Hematopoietic multipotent progenitor cell treated with erythropoietin and hydrocortisone succinate and interleukin-3 and kit ligand, for 15 days (in vitro differentiated cells): ENCODE measurements around the gene SPAG16.

Experiments
- DNase-seq: peaks from one replicate; pipeline ENCODE4 v3.0.0-alpha.2; 2015; ENCODE audit warnings: low spot score

The SPAG16 gene

GRCh38 chr2:214286011-214286410, 1001.7 kb downstream of the SPAG16 start:
- no peak for DNase-seq

GRCh38 chr2:214293593-214293992, 1009.3 kb downstream of the SPAG16 start:
- no peak for DNase-seq

- DNase-seq = no peak
Measured at GRCh38 chr2:214294426-214294825, 1010.2 kb downstream of the SPAG16 start.

GRCh38 chr2:214297423-214297822, 1013.2 kb downstream of the SPAG16 start:
- DNase-seq = no peak

GRCh38 chr2:214310319-214310718, 1026.1 kb downstream of the SPAG16 start:
- DNase-seq = no peak

GRCh38 chr2:214311031-214311533, 1026.8 kb downstream of the SPAG16 start:
- DNase-seq = no peak

GRCh38 chr2:214311931-214312749, 1027.9 kb downstream of the SPAG16 start:
- no peak for DNase-seq

GRCh38 chr2:214315324-214315723, 1031.1 kb downstream of the SPAG16 start:
- DNase-seq = no peak

GRCh38 chr2:214320211-214320610, 1035.9 kb downstream of the SPAG16 start:
- DNase-seq = no peak

GRCh38 chr2:214322662-214323061, 1038.4 kb downstream of the SPAG16 start:
- DNase-seq = no peak

- DNase-seq = no peak
Measured at GRCh38 chr2:214325404-214325803, 1041.1 kb downstream of the SPAG16 start.

- no peak for DNase-seq
Measured at GRCh38 chr2:214328941-214329340, 1044.7 kb downstream of the SPAG16 start.

GRCh38 chr2:214341646-214342045, 1057.4 kb downstream of the SPAG16 start:
- no peak for DNase-seq

- DNase-seq = no peak
Measured at GRCh38 chr2:214358506-214358905, 1074.2 kb downstream of the SPAG16 start.

GRCh38 chr2:214361116-214361515, 1076.9 kb downstream of the SPAG16 start:
- no peak for DNase-seq

- no peak for DNase-seq
Measured at GRCh38 chr2:214365549-214365948, 1081.3 kb downstream of the SPAG16 start.

- no peak for DNase-seq
Measured at GRCh38 chr2:214367171-214367570, 1082.9 kb downstream of the SPAG16 start.

GRCh38 chr2:214376618-214377285, 1092.5 kb downstream of the SPAG16 start:
- DNase-seq = no peak

GRCh38 chr2:214377286-214377624, 1093.0 kb downstream of the SPAG16 start:
- DNase-seq = no peak

GRCh38 chr2:214378455-214379103, 1094.3 kb downstream of the SPAG16 start:
- no peak for DNase-seq

GRCh38 chr2:214379227-214379626, 1095.0 kb downstream of the SPAG16 start:
- DNase-seq = no peak

- DNase-seq = no peak
Measured at GRCh38 chr2:214380681-214381080, 1096.4 kb downstream of the SPAG16 start.

- no peak for DNase-seq
Measured at GRCh38 chr2:214382229-214382628, 1098.0 kb downstream of the SPAG16 start.
